GM19468 (cell line): Measurements from ENCODE around the gene ZNF217.
"Not testable (repeated sequence)": the region's sequence is repeated elsewhere in the genome, so short reads cannot be mapped to it uniquely, and the experiment has no call there.

Source experiments
- ATAC-seq: cut with Tn5 transposase; IDR thresholded peaks from one replicate; pipeline ENCODE4 v1.9.1; 2021; ENCODE audit warnings: mild to moderate bottlenecking, moderate library complexity, moderate number of reproducible peaks; ENCODE audit not compliant: unreplicated experiment; ENCODE audit errors: extremely low read depth

The ZNF217 gene

GRCh38 chr20:53622247-53623133 is 28.9 kb upstream of the ZNF217 start:
- ATAC-seq = no peak

GRCh38 chr20:53621482-53622246 is 28.0 kb upstream of the ZNF217 start:
- ATAC-seq = no peak

GRCh38 chr20:53618490-53619000 is 24.9 kb upstream of the ZNF217 start:
- not testable (repeated sequence) for ATAC-seq

GRCh38 chr20:53617791-53618489 is 24.3 kb upstream of the ZNF217 start:
- no peak for ATAC-seq

- not testable (repeated sequence) for ATAC-seq
Measured at GRCh38 chr20:53616489-53616888, 22.9 kb upstream of the ZNF217 start.

GRCh38 chr20:53613748-53614147 is 20.1 kb upstream of the ZNF217 start:
- ATAC-seq = no peak

GRCh38 chr20:53612289-53612688 is 18.6 kb upstream of the ZNF217 start:
- not testable (repeated sequence) for ATAC-seq

- no peak for ATAC-seq
Measured at GRCh38 chr20:53611449-53611894, 17.8 kb upstream of the ZNF217 start.

GRCh38 chr20:53609491-53610445 is 16.1 kb upstream of the ZNF217 start:
- ATAC-seq = peak; percentile 28

GRCh38 chr20:53608456-53609452 is 15.1 kb upstream of the ZNF217 start:
- ATAC-seq = no peak

GRCh38 chr20:53608071-53608455 is 14.4 kb upstream of the ZNF217 start:
- ATAC-seq = no peak

GRCh38 chr20:53606364-53606985 is 12.8 kb upstream of the ZNF217 start:
- no peak for ATAC-seq

- not testable (repeated sequence) for ATAC-seq
Measured at GRCh38 chr20:53605401-53605800, 11.8 kb upstream of the ZNF217 start.

GRCh38 chr20:53604846-53605245 is 11.2 kb upstream of the ZNF217 start:
- ATAC-seq = not testable (repeated sequence)

- no peak for ATAC-seq
Measured at GRCh38 chr20:53602661-53603060, 9.0 kb upstream of the ZNF217 start.

GRCh38 chr20:53599910-53600632 is 6.4 kb upstream of the ZNF217 start:
- no peak for ATAC-seq

- ATAC-seq = no peak
Measured at GRCh38 chr20:53599378-53599777, 5.7 kb upstream of the ZNF217 start.
